DND-41 (cell line): ENCODE measurements around the gene BCL2L11.
A peak's percentile ranks its signal among the peaks of the same experiment; 100 is the strongest.

Source experiments
- ATAC-seq: fragments of 200-7000 bp; cut with Tn5 transposase; 3 replicates; pipeline ENCODE4 v1.9.1; 2021; ENCODE audit warnings: low read depth; ENCODE audit not compliant: insufficient read depth
- DNase-seq: peaks from one replicate; pipeline ENCODE4 v3.0.0-alpha.2; 2020
- H2AFZ ChIP-seq: 2 replicates; pipeline ENCODE4 v1.6.0; 2012; ENCODE audit warnings: low read depth, low read length
- H3K27ac ChIP-seq: 2 replicates; pipeline ENCODE4 v1.5.1; 2012; ENCODE audit warnings: low read length, inconsistent platforms
- H3K27me3 ChIP-seq: fragments of 200-600 bp; sonication (generic); 2 replicates; pipeline ENCODE4 v1.6.0; 2012; ENCODE audit warnings: low read length, mild to moderate bottlenecking, inconsistent platforms; ENCODE audit not compliant: insufficient read depth, poor library complexity
- H3K36me3 ChIP-seq: 2 replicates; pipeline ENCODE4 v1.5.1; 2012; ENCODE audit warnings: low read length, inconsistent platforms; ENCODE audit not compliant: insufficient read depth
- H3K4me1 ChIP-seq: 2 replicates; pipeline ENCODE4 v1.5.1; 2012; ENCODE audit warnings: mild to moderate bottlenecking, low read length; ENCODE audit not compliant: insufficient read depth
- H3K4me2 ChIP-seq: 2 replicates; pipeline ENCODE4 v1.6.0; 2012; ENCODE audit warnings: mild to moderate bottlenecking, moderate library complexity, low read length, inconsistent platforms; ENCODE audit not compliant: insufficient read depth
- H3K4me3 ChIP-seq, 2 experiments: fragments of 200-600 bp in 1 of 2; shearing (Covaris generic) in 1 of 2; 2 replicates each; pipeline ENCODE4 v1.5.1; 2012 to 2016; ENCODE audit warnings: inconsistent platforms in 2 of 2, low read length in 2 of 2, mild to moderate bottlenecking in 2 of 2, low read depth in 1 of 2, moderate library complexity in 1 of 2
- H3K79me2 ChIP-seq: 2 replicates; pipeline ENCODE4 v1.6.0; 2012; ENCODE audit warnings: low read length, inconsistent platforms; ENCODE audit not compliant: insufficient read depth
- H3K9ac ChIP-seq: 2 replicates; pipeline ENCODE4 v1.6.0; 2012; ENCODE audit warnings: low read depth, mild to moderate bottlenecking, inconsistent platforms, low read length, moderate library complexity
- H3K9me3 ChIP-seq: 2 replicates; pipeline ENCODE4 v1.5.1; 2012; ENCODE audit warnings: low read length, moderate library complexity, mild to moderate bottlenecking, inconsistent platforms; ENCODE audit not compliant: insufficient read depth, severe bottlenecking
- H4K20me1 ChIP-seq: 2 replicates; pipeline ENCODE4 v1.6.0; 2012; ENCODE audit warnings: low read length; ENCODE audit not compliant: insufficient read depth
- EZH2 ChIP-seq: IDR thresholded peaks from 3 replicates; pipeline ENCODE4 v1.6.1; 2012; ENCODE audit warnings: borderline replicate concordance, low read depth, mild to moderate bottlenecking, moderate library complexity, low read length, inconsistent platforms; ENCODE audit not compliant: severe bottlenecking
- TF ChIP-seq, protein P1 (sequence below): IDR thresholded peaks from 2 replicates; pipeline ENCODE4 v1.5.1; 2012; ENCODE audit warnings: borderline replicate concordance, low read length, moderate library complexity, mild to moderate bottlenecking; ENCODE audit not compliant: poor library complexity, severe bottlenecking; ENCODE audit errors: extremely low read depth

BCL2L11 gene

DNA sequence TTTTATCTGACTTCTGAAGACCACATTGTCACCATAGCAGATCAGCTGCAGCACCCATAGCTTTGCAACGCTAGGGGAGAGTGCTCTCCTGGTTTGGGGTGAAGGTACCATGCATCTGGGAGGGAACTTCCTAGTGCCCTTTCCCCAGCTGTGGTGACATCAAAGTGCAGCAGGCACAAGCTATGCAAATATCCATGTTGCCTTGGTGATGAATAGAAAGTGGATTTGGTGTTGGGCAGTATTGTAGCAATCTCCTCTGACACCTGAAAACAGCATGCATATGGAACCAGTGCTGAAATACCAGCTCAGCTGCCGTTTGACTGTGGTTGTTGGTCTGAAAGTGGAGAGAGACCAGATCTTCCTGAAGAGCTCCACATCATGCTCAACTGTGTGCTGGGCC is 37.1 kb downstream of the BCL2L11 start:
- Histone ChIP-seq H3K27me3 (no peaks in the 10 kb centered on the region), H2AFZ (no peak overlapping the region), H3K27ac (no peak overlapping the region), H3K36me3 (peaks cover 93% of the 10 kb centered on the region), H3K9ac (no peak overlapping the region), H3K79me2 (peaks cover 86% of the 10 kb centered on the region), H3K9me3 (no peaks in the 10 kb centered on the region), H3K4me2 (no peak overlapping the region), H3K4me3 (no peak overlapping the region), H4K20me1 (peaks cover 60% of the 10 kb centered on the region), H3K4me1 (peaks cover 8% of the 10 kb centered on the region; the same call in 1 of the 2 replicates)
- TF ChIP-seq, protein P1, sequence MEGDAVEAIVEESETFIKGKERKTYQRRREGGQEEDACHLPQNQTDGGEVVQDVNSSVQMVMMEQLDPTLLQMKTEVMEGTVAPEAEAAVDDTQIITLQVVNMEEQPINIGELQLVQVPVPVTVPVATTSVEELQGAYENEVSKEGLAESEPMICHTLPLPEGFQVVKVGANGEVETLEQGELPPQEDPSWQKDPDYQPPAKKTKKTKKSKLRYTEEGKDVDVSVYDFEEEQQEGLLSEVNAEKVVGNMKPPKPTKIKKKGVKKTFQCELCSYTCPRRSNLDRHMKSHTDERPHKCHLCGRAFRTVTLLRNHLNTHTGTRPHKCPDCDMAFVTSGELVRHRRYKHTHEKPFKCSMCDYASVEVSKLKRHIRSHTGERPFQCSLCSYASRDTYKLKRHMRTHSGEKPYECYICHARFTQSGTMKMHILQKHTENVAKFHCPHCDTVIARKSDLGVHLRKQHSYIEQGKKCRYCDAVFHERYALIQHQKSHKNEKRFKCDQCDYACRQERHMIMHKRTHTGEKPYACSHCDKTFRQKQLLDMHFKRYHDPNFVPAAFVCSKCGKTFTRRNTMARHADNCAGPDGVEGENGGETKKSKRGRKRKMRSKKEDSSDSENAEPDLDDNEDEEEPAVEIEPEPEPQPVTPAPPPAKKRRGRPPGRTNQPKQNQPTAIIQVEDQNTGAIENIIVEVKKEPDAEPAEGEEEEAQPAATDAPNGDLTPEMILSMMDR = no peak
- no peak for TF ChIP-seq EZH2
- peak; percentile 54 for ATAC-seq
- peak; percentile 14 for DNase-seq

DNA sequence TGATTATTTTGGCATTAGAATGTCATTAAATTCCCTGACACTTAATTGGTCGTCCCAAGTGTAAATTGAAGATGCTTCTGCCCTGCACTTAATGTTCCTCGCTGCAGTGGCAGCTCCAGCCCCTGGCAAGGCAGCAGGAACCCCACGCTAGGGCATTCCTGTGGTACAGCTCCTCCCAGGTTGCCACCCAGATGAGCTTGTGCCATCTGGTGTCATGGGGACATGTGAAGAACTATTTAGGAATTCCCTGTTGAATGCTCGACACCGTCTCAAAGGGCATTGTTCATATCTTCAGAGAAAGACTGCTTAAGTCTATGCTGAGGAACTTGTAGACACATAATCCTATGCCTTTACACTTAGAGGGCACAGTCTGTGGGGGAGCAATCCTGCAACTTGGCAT is 38.9 kb downstream of the BCL2L11 start:
- Histone ChIP-seq H3K4me3 (no peak overlapping the region), H3K9ac (no peak overlapping the region), H3K27ac (no peak overlapping the region), H3K9me3 (no peaks in the 10 kb centered on the region), H2AFZ (no peak overlapping the region), H3K27me3 (no peaks in the 10 kb centered on the region), H3K4me2 (no peak overlapping the region), H3K79me2 (peaks cover 73% of the 10 kb centered on the region), H3K4me1 (peaks cover 8% of the 10 kb centered on the region; the same call in 1 of the 2 replicates), H4K20me1 (peaks cover 64% of the 10 kb centered on the region), H3K36me3 (peaks cover 94% of the 10 kb centered on the region)
- DNase-seq (no peak), ATAC-seq (no peak)
- no peak for TF ChIP-seq EZH2
- TF ChIP-seq, protein P1 = no peak

DNA sequence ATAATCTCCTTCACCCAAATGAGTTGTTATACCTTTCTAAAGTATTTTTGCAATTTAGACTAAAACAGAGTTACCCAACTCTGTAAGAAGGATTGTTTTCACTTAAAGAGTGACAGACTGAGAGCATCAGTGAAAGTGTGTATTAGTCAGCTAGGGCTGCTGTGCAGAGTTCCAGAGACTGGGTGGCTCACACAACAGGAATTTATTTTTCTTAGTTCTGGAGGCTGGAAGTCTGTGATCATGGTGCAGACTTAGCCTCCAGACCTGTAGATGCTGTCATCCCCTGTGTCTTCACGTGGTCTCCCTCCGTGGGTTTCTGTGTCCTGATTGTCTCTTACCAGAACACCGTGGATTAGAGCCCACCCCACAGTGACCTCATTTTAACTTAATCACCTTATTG is 40.0 kb downstream of the BCL2L11 start:
- ATAC-seq (no peak), DNase-seq (no peak)
- no peak overlapping the region for H3K4me2 ChIP-seq
- H3K4me3 ChIP-seq = no peak overlapping the region
- H3K9ac ChIP-seq = no peak overlapping the region
- peaks cover 64% of the 10 kb centered on the region for H4K20me1 ChIP-seq
- H3K27me3 ChIP-seq = no peaks in the 10 kb centered on the region
- H2AFZ ChIP-seq = no peak overlapping the region
- TF ChIP-seq, protein P1 = no peak
- TF ChIP-seq EZH2 = no peak
- H3K36me3 ChIP-seq = peaks cover 92% of the 10 kb centered on the region
- no peak overlapping the region for H3K27ac ChIP-seq
- peaks cover 8% of the 10 kb centered on the region; the same call in 1 of the 2 replicates for H3K4me1 ChIP-seq
- H3K9me3 ChIP-seq = no peaks in the 10 kb centered on the region
- H3K79me2 ChIP-seq = peaks cover 64% of the 10 kb centered on the region

DNA sequence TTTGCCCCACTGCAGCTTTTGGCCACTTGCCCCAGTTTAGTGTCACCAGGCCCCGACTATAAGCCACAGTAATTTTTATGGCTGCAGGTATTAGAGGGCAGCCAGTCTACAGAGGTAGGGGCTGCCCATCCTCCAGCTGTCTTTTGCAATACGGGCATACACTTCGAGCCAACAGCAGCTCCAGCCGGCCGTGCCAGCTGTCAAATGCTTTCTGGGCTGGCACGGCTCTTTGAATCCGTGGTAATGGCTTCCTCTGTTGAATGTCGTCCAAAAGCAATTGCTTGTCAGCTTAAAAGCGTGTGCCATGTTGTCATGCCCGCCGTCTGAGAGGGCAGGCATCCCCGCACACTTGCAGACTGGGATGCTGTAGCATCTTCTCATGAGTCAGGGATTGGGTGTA is 41.3 kb downstream of the BCL2L11 start:
- no peak for ATAC-seq
- DNase-seq = no peak
- H3K36me3 ChIP-seq = peaks cover 93% of the 10 kb centered on the region
- no peak overlapping the region for H2AFZ ChIP-seq
- peaks cover 5% of the 10 kb centered on the region; the same call in 1 of the 2 replicates for H3K4me1 ChIP-seq
- no peak overlapping the region for H3K9ac ChIP-seq
- H3K27ac ChIP-seq = no peak overlapping the region
- no peaks in the 10 kb centered on the region for H3K27me3 ChIP-seq
- H3K79me2 ChIP-seq = peaks cover 55% of the 10 kb centered on the region
- TF ChIP-seq, protein P1 = no peak
- no peak for TF ChIP-seq EZH2
- H4K20me1 ChIP-seq = peaks cover 59% of the 10 kb centered on the region
- no peak overlapping the region for H3K4me3 ChIP-seq
- H3K9me3 ChIP-seq = no peaks in the 10 kb centered on the region
- no peak overlapping the region for H3K4me2 ChIP-seq
